ENCODE results near the gene MYPN.

- TF ChIP-seq CTCF (IDR thresholded peaks at IDR 0.05) (no peak), ZFX (IDR thresholded peaks at IDR 0.05; ENCODE audit: borderline replicate concordance) (no peak)
These were observed 2.3 kb downstream of the MYPN start for GRCh38 chr10:68111584-68111983.

Measured in 22Rv1 (cell line).